Body of pancreas (tissue), 4 donors: ENCODE results near the gene CAMTA1. TPM values are rescaled to one million over a fixed set of nuclear protein-coding genes. Genes with fewer than 3 reads are reported as not detected.

Experiments
- ATAC-seq: fragments of 150-250 bp; one replicate; pipeline ENCODE4 v1.9.1; 2016
- DNase-seq, 4 donors: peaks; one replicate each; pipeline ENCODE4 v3.0.0-alpha.2; 2019
- H3K27ac ChIP-seq, 4 donors: fragments of 200-600 bp; sonication (generic); 1 replicate in 3 of 4; 2 replicates in 1 of 4; pipeline versions ENCODE4 v1.5.1 to v1.6.1; 2016 to 2019; ENCODE audit warnings: mild to moderate bottlenecking in 1 of 4, mixed read lengths in 1 of 4, moderate library complexity in 1 of 4
- H3K27me3 ChIP-seq, 2 donors: fragments of 200-600 bp; sonication (generic); one replicate each; pipeline ENCODE4 v1.6.0; 2016; ENCODE audit warnings: mild to moderate bottlenecking in 1 of 2
- H3K36me3 ChIP-seq, 2 donors: fragments of 200-600 bp; sonication (generic); replicated peaks in 1 of 2; 2 replicates each; pipeline ENCODE4 v1.5.1; 2016; ENCODE audit warnings: low read depth in 2 of 2; ENCODE audit not compliant: insufficient read depth in 1 of 2
- H3K4me1 ChIP-seq: fragments of 200-600 bp; sonication (generic); one replicate; pipeline ENCODE4 v1.6.0; 2016
- H3K4me3 ChIP-seq, 2 donors: fragments of 200-600 bp; sonication (generic); 1 replicate in 1 of 2; 2 replicates in 1 of 2; pipeline ENCODE4 v1.5.1; 2016 to 2019
- H3K9me3 ChIP-seq, 3 donors: fragments of 200-600 bp; sonication (generic); 1 replicate in 2 of 3; 2 replicates in 1 of 3; pipeline ENCODE4 v1.5.1; 2016
- CTCF ChIP-seq, 7 experiments: fragments of 450-650 bp in 4 of 7; fragments of 200-600 bp in 3 of 7; sonication (generic) in 3 of 7; IDR thresholded peaks; one replicate each; pipeline ENCODE4 v1.5.1; 2016 to 2019; ENCODE audit warnings: antibody characterized with exemption in 7 of 7
- POLR2A ChIP-seq, 3 donors: fragments of 450-650 bp; IDR thresholded peaks; one replicate each; pipeline ENCODE4 v1.6.1; 2016; ENCODE audit warnings: antibody characterized with exemption in 3 of 3, mild to moderate bottlenecking in 2 of 3
- WGBS, 2 donors: methylation state at CpG; one replicate each; pipeline ENCODE4 v1.1.5; 2017; 5-methylcytosine and 5-hydroxymethylcytosine counted together
- intact Hi-C: fragments of 100-400 bp; cut with DNase I; formaldehyde crosslinking; loops from one replicate; pipeline ENCODE4 v1.15.1; 2023
- total RNA-seq, 2 donors: library from RNA; depleted of rRNA; stranded (reverse); fragments of >200 nt; gene quantifications; one replicate each; pipeline ENCODE4 v1.1.0, GENCODE V29; 2016

The CAMTA1 gene
- total RNA-seq, 2 donors from 2014 or later: 36.3 to 59.7 TPM

GRCh38 chr1:7322283-7322785 is 537.1 kb downstream of the CAMTA1 start:
- Histone ChIP-seq H3K27ac (no peak overlapping the region), H3K27me3 (no peaks in the 10 kb centered on the region), H3K9me3 (no peaks in the 10 kb centered on the region), H3K36me3 (no peaks in the 10 kb centered on the region), H3K4me3 (no peak overlapping the region), H3K4me1 (no peaks in the 10 kb centered on the region)
- ATAC-seq (no peak), DNase-seq (no peak)
- intact Hi-C loops: no loop called here
- WGBS, 2 donors: 90 to 97% methylated on average over 2 of the region's 2 CpGs
- no peak for TF ChIP-seq CTCF (IDR thresholded peaks at IDR 0.05)
- no peak for TF ChIP-seq POLR2A (IDR thresholded peaks at IDR 0.05)

GRCh38 chr1:7322912-7323311 is 537.7 kb downstream of the CAMTA1 start:
- Histone ChIP-seq H3K36me3 (no peaks in the 10 kb centered on the region), H3K4me3 (no peak overlapping the region), H3K27ac (no peak overlapping the region), H3K9me3 (no peaks in the 10 kb centered on the region), H3K4me1 (no peaks in the 10 kb centered on the region), H3K27me3 (no peaks in the 10 kb centered on the region)
- ATAC-seq (no peak), DNase-seq (no peak)
- intact Hi-C loops: no loop called here
- WGBS, 2 donors: 20 to 60% methylated on average over 1 of the region's 1 CpG
- no peak for TF ChIP-seq CTCF (IDR thresholded peaks at IDR 0.05)
- TF ChIP-seq POLR2A (IDR thresholded peaks at IDR 0.05): no peak

GRCh38 chr1:7325254-7325653 is 540.0 kb downstream of the CAMTA1 start:
- TF ChIP-seq CTCF (IDR thresholded peaks at IDR 0.05): no peak
- ATAC-seq: no peak

GRCh38 chr1:7326366-7326765 is 541.1 kb downstream of the CAMTA1 start:
- H3K4me3 ChIP-seq: no peak overlapping the region
- WGBS, 2 donors: 24 to 32% methylated on average over 2 of the region's 2 CpGs
- intact Hi-C loops: no loop called here
- no peaks in the 10 kb centered on the region for H3K27me3 ChIP-seq
- H3K9me3 ChIP-seq: no peaks in the 10 kb centered on the region
- TF ChIP-seq POLR2A (IDR thresholded peaks at IDR 0.05) (no peak), CTCF (IDR thresholded peaks at IDR 0.05) (no peak)
- H3K4me1 ChIP-seq: no peaks in the 10 kb centered on the region
- H3K27ac ChIP-seq: no peak overlapping the region
- H3K36me3 ChIP-seq: no peaks in the 10 kb centered on the region
- no peak for ATAC-seq
- DNase-seq: no peak

More at GRCh38 chr1:7325254-7325653, 540.0 kb downstream of the CAMTA1 start:
- H3K36me3 ChIP-seq: no peaks in the 10 kb centered on the region
- H3K4me1 ChIP-seq: no peaks in the 10 kb centered on the region
- 83 to 88% methylated on average over 3 of the region's 3 CpGs for WGBS, 2 donors
- DNase-seq: no peak
- no peaks in the 10 kb centered on the region for H3K9me3 ChIP-seq
- no peak overlapping the region for H3K27ac ChIP-seq
- intact Hi-C loops: no loop called here
- no peaks in the 10 kb centered on the region for H3K27me3 ChIP-seq
- H3K4me3 ChIP-seq: no peak overlapping the region

GRCh38 chr1:7327849-7328248 is 542.6 kb downstream of the CAMTA1 start:
- DNase-seq (no peak), ATAC-seq (no peak)
- Histone ChIP-seq H3K4me3 (no peak overlapping the region), H3K27me3 (no peaks in the 10 kb centered on the region), H3K4me1 (no peaks in the 10 kb centered on the region), H3K36me3 (no peaks in the 10 kb centered on the region), H3K9me3 (no peaks in the 10 kb centered on the region), H3K27ac (no peak overlapping the region)
- TF ChIP-seq POLR2A (IDR thresholded peaks at IDR 0.05) (no peak), CTCF (IDR thresholded peaks at IDR 0.05) (no peak)
- WGBS, 2 donors: 44 to 54% methylated on average over 3 of the region's 3 CpGs
- intact Hi-C loops: no loop called here
